Measurements from ENCODE around the gene MRPL54. TPM values are rescaled to one million over a fixed set of nuclear protein-coding genes. Genes with fewer than 3 reads are reported as not detected.

MRPL54 gene
- total RNA-seq, 1 donor from 2014 or later = 35.9 TPM

GRCh38 chr19:3782330-3782729 is 19.8 kb downstream of the MRPL54 start:
- Mint-ChIP-seq H3K4me1 (ENCODE audit: unreplicated experiment) (no peaks in the 10 kb centered on the region), H3K9me3 (peaks cover 8% of the 10 kb centered on the region), H3K4me3 (no peak overlapping the region), H3K27me3 (peaks cover 28% of the 10 kb centered on the region), H3K36me3 (no peaks in the 10 kb centered on the region), H3K27ac (no peak overlapping the region)
- no peak for TF ChIP-seq CTCF (conservative IDR thresholded peaks at IDR 0.05)
- DNase-seq (ENCODE audit: extremely low spot score, unreplicated experiment) = no peak

- no peak for TF ChIP-seq CTCF (conservative IDR thresholded peaks at IDR 0.05)
- no peak for DNase-seq (ENCODE audit: extremely low spot score, unreplicated experiment)
- no peak overlapping the region for H3K4me3 Mint-ChIP-seq
- no peaks in the 10 kb centered on the region for H3K36me3 Mint-ChIP-seq
- peaks cover 32% of the 10 kb centered on the region for H3K27me3 Mint-ChIP-seq
- H3K27ac Mint-ChIP-seq = no peak overlapping the region
- H3K4me1 Mint-ChIP-seq (ENCODE audit: unreplicated experiment) = no peaks in the 10 kb centered on the region
- H3K9me3 Mint-ChIP-seq = peaks cover 8% of the 10 kb centered on the region
Observed at GRCh38 chr19:3782903-3783302, 20.4 kb downstream of the MRPL54 start.

DNA sequence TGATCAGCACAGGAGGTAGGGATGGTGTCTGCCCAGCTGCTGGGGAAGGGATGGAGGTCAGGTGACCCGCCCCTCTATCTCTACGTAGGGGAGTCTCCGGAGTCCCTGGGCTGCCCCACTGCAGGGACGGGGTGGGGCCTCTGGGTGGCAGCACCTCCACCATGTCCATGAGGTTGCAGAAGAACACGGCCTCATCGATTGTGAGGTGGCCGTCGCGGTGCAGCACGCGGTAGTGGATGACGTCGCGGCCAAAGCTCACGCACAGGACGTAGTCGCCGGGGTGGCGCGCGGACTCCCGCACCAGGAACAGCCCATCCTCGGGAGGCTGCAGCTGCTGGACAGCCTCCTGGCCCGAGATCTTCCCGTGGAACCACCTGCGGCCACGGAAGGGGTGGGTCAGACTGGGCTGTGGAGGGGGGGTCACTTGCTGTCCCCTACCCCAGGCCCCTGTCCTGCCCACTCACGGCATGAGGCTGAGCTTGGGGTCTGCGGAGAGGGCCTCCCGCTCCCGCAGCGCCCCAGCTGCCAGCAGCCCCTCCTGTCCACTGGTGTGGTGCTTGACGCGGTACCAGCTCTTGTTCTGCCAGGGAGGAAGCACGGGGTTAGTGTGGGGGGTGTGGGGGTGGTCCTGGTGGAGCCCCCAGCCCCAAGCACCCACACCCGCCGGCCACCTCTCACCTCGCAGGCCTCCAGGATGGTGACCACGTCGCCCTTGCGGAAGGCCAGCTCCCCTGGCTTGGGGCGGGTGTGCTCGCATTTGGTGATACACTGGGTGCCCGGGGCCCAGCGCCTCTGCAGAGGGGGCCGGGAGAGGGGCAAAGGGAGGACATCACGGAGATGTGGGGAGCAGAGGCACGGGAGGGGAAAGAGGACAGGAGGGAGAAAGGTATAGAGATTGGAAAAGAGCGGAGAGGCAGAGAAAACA is 21.4 kb downstream of the MRPL54 start:
- Mint-ChIP-seq H3K27me3 (peaks cover 35% of the 10 kb centered on the region), H3K36me3 (no peaks in the 10 kb centered on the region), H3K4me3 (peak overlapping the region; percentile 62), H3K27ac (no peak overlapping the region), H3K9me3 (peaks cover 8% of the 10 kb centered on the region), H3K4me1 (ENCODE audit: unreplicated experiment) (no peaks in the 10 kb centered on the region)
- TF ChIP-seq CTCF (conservative IDR thresholded peaks at IDR 0.05) = peak; percentile 50
- no peak for DNase-seq (ENCODE audit: extremely low spot score, unreplicated experiment)

DNA sequence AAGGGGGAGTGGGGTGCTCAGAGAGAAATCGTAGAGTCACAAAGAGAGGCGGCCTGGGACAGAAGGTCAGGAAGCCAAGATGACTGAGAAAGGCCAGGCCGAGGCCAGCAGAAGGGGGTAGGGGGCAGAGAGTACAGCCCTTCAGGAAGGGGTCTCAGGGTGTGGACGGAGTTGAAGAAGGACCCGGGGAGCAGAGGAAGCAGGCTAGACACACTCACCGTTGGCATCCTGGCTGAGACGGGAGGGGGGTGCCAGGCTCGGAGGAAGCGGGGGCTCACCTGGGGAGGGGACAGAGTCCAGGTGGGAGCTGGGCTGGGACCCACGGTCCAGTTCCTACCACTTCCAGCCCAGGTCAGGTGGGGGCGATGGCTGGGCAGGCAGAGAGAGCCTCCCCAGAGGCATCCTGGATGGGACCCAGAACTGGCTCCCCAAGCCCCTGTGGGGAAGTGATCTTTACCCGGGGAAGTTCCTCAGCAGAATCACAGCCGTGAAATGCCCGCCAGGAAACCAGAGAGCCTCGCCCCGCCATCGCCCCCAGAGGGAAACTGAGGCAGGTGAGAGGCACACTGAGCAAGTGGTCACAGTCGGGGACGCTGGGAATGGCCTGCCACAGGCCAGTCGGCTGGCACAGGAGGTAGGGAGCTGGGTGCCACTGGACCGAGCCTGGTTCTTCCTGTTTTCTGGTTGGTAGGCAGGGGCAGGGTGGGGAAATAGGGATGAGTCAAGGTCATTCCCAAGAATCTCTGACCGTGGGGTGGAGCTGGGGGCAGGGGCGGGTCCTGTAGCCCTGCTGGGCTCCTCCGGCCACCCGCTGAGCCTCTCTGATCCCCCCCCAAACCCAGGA is 22.3 kb downstream of the MRPL54 start:
- Mint-ChIP-seq H3K4me1 (ENCODE audit: unreplicated experiment) (no peaks in the 10 kb centered on the region), H3K27me3 (peaks cover 42% of the 10 kb centered on the region), H3K36me3 (no peaks in the 10 kb centered on the region), H3K4me3 (peak overlapping the region; percentile 62), H3K9me3 (peaks cover 8% of the 10 kb centered on the region), H3K27ac (no peak overlapping the region)
- no peak for TF ChIP-seq CTCF (conservative IDR thresholded peaks at IDR 0.05)
- no peak for DNase-seq (ENCODE audit: extremely low spot score, unreplicated experiment)

DNA sequence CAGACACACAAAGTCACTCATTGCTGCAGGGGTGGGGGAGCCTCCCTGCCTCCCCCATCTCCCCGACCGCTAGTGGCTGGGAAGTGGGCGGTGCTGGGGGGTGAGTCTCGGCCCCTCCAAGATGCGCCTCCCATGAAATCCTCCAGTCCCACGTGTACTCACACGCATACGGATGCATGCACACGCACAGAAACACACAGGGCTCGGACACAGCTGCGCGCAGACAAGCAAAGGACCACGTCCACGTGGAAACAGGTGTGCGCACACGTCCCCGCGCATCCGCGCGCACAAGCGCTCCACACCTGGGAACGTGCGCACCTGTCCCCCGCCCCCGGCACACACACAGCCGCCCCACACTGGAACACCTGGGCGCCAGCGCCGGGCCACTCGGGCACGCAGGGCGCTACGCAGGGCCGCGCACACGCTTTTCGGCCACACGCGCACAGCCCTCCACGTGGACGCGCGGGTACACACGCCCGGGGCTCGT is 23.0 kb downstream of the MRPL54 start:
- Mint-ChIP-seq H3K27me3 (peaks cover 48% of the 10 kb centered on the region), H3K9me3 (peaks cover 9% of the 10 kb centered on the region), H3K4me3 (peak overlapping the region; percentile 45), H3K36me3 (no peaks in the 10 kb centered on the region), H3K27ac (no peak overlapping the region), H3K4me1 (ENCODE audit: unreplicated experiment) (no peaks in the 10 kb centered on the region)
- DNase-seq (ENCODE audit: extremely low spot score, unreplicated experiment) = no peak
- no peak for TF ChIP-seq CTCF (conservative IDR thresholded peaks at IDR 0.05)
